ENCODE data around the gene TOMM20.

DNA sequence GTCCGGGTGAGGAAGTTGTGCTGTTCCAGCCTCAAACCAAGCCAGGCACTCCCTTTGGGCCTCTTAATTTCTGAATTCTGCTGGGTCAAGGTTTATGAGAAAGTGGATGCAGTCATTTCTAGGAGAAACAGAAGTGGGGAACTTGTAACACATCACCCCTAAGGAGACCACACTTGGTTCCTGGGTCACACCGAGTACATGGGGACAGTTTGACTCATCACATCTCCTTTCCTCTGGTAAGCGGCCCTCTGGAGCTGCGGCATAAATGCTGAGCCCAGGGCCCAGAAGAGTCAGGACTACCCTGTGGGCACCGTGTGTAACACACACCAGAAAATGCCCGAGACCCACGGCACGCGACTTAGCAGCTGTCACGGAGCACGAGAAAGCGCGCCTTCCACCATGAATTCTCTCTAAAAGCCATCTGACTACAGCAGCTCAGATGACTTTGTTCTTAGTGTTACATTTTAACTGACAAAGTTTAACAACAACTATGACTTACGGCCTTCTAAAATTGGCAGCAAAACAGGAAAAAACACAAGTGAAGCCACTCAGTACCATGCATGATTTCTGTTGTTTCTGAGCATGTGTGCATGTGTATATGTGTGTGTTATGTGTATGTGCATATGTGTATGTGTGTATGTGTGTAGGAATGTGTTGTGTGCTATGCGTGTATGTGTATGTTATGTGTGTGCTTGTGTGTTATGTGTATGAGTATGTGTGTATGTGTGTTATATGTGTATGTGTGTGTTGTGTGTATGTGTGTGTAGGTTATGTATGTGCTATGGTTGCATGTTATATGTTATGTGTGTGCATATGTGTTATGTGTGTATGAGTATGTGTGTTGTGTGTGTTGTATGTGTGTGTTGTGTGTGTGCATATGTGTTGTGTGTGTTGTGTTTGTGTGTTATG lies 50.8 kb downstream of the TOMM20 start:
- TF ChIP-seq, protein P1, sequence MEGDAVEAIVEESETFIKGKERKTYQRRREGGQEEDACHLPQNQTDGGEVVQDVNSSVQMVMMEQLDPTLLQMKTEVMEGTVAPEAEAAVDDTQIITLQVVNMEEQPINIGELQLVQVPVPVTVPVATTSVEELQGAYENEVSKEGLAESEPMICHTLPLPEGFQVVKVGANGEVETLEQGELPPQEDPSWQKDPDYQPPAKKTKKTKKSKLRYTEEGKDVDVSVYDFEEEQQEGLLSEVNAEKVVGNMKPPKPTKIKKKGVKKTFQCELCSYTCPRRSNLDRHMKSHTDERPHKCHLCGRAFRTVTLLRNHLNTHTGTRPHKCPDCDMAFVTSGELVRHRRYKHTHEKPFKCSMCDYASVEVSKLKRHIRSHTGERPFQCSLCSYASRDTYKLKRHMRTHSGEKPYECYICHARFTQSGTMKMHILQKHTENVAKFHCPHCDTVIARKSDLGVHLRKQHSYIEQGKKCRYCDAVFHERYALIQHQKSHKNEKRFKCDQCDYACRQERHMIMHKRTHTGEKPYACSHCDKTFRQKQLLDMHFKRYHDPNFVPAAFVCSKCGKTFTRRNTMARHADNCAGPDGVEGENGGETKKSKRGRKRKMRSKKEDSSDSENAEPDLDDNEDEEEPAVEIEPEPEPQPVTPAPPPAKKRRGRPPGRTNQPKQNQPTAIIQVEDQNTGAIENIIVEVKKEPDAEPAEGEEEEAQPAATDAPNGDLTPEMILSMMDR (IDR thresholded peaks at IDR 0.05; ENCODE audit: insufficient read depth, low read depth, low read length) = no peak
- no peak for TF ChIP-seq EZH2 (IDR thresholded peaks at IDR 0.05; ENCODE audit: insufficient read depth, low read length)
